ENCODE measurements around the gene ACHE. TPM values are rescaled to one million over a fixed set of nuclear protein-coding genes. Genes with fewer than 3 reads are reported as not detected.
A peak's percentile ranks its signal among the peaks of the same experiment; 100 is the strongest.

The ACHE gene
- total and polyA plus RNA-seq, 2 of the 13 experiments (the other 11 are each of a cell fraction or from before 2014, with no cell fraction given), result 0.18 to 0.40 TPM

DNA sequence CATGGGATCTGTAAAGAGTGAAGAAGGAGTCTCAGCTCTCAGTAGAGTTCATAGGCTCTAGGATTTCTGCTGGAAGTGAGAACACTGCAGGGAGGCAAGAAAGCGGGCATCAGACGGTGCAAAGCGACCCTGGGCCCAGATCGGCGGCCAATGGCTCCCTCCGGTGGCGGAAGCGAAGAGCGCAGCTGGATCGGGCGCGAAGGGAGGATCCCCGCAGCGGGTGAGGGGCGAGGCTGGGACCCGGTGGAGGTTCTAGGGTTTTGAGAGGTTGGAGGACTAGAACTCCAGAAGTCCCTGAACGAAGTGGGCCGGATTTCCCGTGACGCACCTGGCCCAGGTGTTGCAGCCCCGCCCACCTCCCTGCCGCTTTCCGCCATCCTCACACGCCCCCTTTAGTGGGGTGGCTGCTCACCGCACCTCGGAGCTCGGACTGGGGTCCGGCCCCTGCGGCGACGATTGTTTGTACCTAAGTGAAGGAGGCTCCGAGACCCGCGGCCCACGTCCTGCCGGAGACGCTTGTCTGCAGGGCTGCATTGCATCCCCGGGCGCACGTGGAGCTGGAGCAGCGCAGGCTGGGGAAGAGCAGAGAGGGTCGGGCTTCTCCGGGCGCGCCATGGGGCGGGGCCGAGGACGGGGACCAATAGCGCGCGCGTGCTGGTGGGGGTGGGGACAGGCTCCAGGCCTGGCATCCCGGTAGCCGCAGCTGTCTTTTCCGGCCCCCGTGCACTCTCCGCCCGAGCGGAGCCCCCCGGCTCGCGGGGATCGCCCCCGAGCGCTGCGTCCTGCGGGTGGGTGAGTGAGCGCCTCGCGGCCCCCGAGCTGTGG lies 43.4 kb downstream of the ACHE start, which contains the start of gene SLC12A9 (continued):
- TF ChIP-seq, protein P1, sequence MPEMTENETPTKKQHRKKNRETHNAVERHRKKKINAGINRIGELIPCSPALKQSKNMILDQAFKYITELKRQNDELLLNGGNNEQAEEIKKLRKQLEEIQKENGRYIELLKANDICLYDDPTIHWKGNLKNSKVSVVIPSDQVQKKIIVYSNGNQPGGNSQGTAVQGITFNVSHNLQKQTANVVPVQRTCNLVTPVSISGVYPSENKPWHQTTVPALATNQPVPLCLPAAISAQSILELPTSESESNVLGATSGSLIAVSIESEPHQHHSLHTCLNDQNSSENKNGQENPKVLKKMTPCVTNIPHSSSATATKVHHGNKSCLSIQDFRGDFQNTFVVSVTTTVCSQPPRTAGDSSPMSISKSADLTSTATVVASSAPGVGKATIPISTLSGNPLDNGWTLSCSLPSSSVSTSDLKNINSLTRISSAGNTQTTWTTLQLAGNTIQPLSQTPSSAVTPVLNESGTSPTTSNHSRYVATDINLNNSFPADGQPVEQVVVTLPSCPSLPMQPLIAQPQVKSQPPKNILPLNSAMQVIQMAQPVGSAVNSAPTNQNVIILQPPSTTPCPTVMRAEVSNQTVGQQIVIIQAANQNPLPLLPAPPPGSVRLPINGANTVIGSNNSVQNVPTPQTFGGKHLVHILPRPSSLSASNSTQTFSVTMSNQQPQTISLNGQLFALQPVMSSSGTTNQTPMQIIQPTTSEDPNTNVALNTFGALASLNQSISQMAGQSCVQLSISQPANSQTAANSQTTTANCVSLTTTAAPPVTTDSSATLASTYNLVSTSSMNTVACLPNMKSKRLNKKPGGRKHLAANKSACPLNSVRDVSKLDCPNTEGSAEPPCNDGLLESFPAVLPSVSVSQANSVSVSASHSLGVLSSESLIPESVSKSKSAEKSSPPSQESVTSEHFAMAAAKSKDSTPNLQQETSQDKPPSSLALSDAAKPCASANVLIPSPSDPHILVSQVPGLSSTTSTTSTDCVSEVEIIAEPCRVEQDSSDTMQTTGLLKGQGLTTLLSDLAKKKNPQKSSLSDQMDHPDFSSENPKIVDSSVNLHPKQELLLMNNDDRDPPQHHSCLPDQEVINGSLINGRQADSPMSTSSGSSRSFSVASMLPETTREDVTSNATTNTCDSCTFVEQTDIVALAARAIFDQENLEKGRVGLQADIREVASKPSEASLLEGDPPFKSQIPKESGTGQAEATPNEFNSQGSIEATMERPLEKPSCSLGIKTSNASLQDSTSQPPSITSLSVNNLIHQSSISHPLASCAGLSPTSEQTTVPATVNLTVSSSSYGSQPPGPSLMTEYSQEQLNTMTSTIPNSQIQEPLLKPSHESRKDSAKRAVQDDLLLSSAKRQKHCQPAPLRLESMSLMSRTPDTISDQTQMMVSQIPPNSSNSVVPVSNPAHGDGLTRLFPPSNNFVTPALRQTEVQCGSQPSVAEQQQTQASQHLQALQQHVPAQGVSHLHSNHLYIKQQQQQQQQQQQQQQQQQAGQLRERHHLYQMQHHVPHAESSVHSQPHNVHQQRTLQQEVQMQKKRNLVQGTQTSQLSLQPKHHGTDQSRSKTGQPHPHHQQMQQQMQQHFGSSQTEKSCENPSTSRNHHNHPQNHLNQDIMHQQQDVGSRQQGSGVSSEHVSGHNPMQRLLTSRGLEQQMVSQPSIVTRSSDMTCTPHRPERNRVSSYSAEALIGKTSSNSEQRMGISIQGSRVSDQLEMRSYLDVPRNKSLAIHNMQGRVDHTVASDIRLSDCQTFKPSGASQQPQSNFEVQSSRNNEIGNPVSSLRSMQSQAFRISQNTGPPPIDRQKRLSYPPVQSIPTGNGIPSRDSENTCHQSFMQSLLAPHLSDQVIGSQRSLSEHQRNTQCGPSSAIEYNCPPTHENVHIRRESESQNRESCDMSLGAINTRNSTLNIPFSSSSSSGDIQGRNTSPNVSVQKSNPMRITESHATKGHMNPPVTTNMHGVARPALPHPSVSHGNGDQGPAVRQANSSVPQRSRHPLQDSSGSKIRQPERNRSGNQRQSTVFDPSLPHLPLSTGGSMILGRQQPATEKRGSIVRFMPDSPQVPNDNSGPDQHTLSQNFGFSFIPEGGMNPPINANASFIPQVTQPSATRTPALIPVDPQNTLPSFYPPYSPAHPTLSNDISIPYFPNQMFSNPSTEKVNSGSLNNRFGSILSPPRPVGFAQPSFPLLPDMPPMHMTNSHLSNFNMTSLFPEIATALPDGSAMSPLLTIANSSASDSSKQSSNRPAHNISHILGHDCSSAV (CRISPR knock-in tag; IDR thresholded peaks at IDR 0.05; ENCODE audit: borderline replicate concordance), result no peak
- TF ChIP-seq ZNF292 (CRISPR knock-in tag; IDR thresholded peaks at IDR 0.05; ENCODE audit: borderline replicate concordance, low read depth) (peak; percentile 37), MYC (CRISPR knock-in tag; IDR thresholded peaks at IDR 0.05; ENCODE audit: borderline replicate concordance) (peak; percentile 96), NONO (IDR thresholded peaks at IDR 0.05) (no peak), NONO (CRISPR knock-in tag; conservative IDR thresholded peaks at IDR 0.05) (peak; percentile 68), ATF1 (CRISPR knock-in tag; IDR thresholded peaks at IDR 0.05) (peak; percentile 23; the same call in 1 of the 2 replicates), RBFOX2 (IDR thresholded peaks at IDR 0.05; ENCODE audit: low read depth, low read length) (peak; percentile 76), ZNF260 (CRISPR knock-in tag; IDR thresholded peaks at IDR 0.05; ENCODE audit: borderline replicate concordance, low read depth) (no peak), ZNF7 (CRISPR knock-in tag; IDR thresholded peaks at IDR 0.05) (no peak), SOX6 (IDR thresholded peaks at IDR 0.05) (no peak), SOX6 (CRISPR knock-in tag; IDR thresholded peaks at IDR 0.05) (peak; percentile 20; the same call in 1 of the 2 replicates), ONECUT2 (CRISPR knock-in tag; IDR thresholded peaks at IDR 0.05) (no peak), RORA (CRISPR knock-in tag; IDR thresholded peaks at IDR 0.05) (no peak), ZSCAN25 (CRISPR knock-in tag; IDR thresholded peaks at IDR 0.05) (peak; percentile 80), STAG1 (CRISPR knock-in tag; IDR thresholded peaks at IDR 0.05) (peak; percentile 99), ZNF441 (CRISPR knock-in tag; IDR thresholded peaks at IDR 0.05; ENCODE audit: borderline replicate concordance) (0 out of 2 replicates have a peak, but pooled peaks have one; percentile 14), ZNF839 (CRISPR knock-in tag; IDR thresholded peaks at IDR 0.05; ENCODE audit: borderline replicate concordance) (no peak), RFXAP (CRISPR knock-in tag; IDR thresholded peaks at IDR 0.05; ENCODE audit: borderline replicate concordance) (0 out of 2 replicates have a peak, but pooled peaks have one; percentile 22), SMARCE1 (IDR thresholded peaks at IDR 0.05; ENCODE audit: borderline replicate concordance) (no peak)
- TF ChIP-seq, protein P2, sequence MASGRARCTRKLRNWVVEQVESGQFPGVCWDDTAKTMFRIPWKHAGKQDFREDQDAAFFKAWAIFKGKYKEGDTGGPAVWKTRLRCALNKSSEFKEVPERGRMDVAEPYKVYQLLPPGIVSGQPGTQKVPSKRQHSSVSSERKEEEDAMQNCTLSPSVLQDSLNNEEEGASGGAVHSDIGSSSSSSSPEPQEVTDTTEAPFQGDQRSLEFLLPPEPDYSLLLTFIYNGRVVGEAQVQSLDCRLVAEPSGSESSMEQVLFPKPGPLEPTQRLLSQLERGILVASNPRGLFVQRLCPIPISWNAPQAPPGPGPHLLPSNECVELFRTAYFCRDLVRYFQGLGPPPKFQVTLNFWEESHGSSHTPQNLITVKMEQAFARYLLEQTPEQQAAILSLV (CRISPR knock-in tag; IDR thresholded peaks at IDR 0.05; ENCODE audit: borderline replicate concordance), result no peak

All from HepG2 (cell line).